HG03175 (cell line): ENCODE results near the gene LDLRAD2.
"Not testable (repeated sequence)": the region's sequence is repeated elsewhere in the genome, so short reads cannot be mapped to it uniquely, and the experiment has no call there.

ENCODE experiments used
- ATAC-seq: cut with Tn5 transposase; IDR thresholded peaks from one replicate; pipeline ENCODE4 v1.9.1; 2021; ENCODE audit warnings: mild to moderate bottlenecking, moderate library complexity; ENCODE audit not compliant: unreplicated experiment

Gene LDLRAD2

DNA sequence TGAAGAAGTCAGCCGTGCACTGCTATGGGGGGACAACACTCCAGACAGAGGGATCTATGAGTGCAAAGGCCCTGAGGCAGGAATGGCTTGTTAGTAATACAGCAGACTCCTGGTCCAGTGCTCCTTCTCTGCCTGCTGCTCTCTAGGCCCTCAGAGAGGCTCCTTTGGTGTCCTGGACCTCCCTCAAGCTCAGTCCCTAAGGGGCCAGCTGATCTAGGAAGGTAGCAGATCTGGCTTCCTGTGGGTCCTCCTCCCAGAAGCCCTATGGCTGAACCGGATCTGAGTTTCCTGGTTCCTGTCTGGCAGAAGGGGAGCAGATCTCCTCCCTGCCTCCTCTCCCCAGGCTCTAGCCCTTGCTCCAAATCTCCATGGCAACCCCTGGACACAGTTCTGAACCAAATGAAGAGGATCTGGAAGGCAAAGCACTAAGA lies at the start of gene LDLRAD2:
Gene LDLRAD2 (plus strand): TSS at position 391 of the 431 bp plus-strand sequence. CDS start 187 bp downstream, outside the sequence.
- ATAC-seq = no peak

DNA sequence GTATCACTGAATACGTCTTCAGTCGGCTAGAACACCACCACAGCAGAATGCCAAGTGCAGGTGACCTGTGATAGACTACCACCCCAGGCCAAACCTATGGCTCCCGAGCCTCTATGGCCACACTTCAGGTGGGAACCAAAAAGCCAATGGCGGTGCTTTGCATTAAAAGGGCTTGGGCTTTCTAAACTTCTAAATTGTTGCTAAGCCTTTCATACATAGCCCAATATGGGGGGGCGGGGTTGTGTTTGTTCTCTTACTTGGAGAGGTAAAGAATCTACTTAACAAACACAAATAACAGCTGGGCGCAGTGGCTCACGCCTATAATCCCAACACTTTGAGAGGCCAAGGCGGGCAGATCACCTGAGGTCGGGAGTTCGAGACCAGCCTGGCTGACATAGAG lies 48.8 kb upstream of the LDLRAD2 start:
- no peak for ATAC-seq

DNA sequence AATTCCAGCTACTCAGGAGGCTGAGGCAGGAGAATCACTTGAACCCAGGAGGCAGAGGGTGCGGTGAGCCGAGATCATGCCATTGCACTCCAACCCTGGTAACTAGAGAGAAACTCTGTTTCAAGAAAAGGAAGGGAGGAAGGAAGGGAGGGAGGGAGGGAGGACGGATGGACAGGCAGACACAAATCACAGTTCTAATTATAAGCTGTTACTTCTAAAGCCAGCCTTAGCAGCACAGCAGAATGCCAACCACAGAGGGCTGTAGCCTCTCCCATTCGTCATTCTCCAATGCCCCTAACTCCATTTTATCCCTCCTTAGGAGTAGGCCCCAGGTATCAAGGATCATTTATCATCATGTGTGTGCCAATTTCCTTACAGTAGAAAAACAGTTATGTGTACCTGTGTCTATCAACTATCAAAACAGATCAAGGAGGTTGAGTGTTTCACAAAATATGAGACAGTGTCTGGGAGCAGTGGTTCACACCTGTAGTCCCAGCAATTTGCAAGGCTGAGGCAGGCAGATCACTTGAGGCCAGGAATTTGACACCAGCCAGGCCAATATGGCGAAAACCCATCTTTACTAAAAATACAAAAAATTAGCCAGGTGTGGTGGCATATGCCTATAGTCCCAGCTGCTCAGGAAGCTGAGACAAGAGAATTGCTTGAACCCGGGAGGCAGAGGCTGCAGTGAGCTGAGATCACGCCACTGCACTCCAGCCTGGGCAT lies 48.2 kb upstream of the LDLRAD2 start:
- no peak for ATAC-seq

DNA sequence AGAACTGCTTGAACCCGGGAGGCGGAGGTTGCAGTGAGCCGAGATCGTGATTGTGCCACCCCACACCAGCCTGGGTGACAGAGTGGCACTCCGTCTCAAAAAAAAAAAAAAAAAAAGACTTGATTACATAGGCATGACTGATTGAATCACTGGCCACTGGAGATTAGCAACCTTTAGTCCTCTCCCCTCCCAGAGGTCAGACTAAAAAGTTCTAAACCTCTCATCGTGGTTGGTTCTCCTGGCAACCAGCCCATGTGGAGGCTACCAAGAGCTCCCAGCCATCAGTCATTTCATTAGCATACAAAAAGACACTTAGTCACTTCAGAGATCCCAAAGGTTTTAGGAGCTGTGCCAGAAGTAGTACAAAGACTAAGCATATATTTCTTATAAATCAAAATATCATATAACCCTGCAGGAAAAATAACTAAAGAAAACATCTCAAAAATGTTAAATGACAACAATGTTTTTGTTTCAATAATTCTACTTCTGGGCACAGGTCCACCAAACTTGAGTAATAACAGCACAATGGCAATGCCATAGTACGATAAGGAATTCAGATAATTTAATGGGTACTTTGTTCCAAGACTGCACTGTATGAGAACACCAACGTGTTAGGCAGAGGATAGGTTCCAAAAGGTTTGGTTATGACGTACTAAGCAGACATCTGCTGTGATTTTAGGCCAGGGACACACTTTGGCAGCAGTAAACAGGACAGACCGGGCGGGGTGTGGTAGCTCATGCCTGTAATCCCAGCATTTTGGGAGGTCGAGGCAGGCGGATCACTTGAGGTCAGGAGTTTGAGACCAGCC lies 47.2 kb upstream of the LDLRAD2 start:
- ATAC-seq = no peak

DNA sequence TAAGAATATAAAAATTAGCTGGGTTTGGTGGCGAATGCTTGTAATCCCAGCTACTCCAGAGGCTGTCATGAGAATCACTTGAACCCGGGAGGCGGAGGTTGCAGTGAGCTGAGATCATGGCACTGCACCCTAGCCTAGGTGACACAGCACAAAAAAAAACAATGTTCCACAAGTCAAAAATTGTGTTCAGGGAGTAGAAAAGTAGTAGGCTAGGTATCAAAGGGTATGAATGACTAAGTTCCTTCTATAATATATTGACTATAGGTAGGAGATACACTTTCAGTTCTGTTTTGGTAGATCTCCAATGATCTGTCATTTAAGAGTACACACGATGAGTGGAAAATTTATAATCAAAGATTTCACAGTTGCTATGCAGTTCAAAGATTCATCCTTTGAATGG lies 45.9 kb upstream of the LDLRAD2 start:
- ATAC-seq = no peak

GRCh38 chr1:21767106-21767505 lies 45.0 kb upstream of the LDLRAD2 start:
- not testable (repeated sequence) for ATAC-seq

DNA sequence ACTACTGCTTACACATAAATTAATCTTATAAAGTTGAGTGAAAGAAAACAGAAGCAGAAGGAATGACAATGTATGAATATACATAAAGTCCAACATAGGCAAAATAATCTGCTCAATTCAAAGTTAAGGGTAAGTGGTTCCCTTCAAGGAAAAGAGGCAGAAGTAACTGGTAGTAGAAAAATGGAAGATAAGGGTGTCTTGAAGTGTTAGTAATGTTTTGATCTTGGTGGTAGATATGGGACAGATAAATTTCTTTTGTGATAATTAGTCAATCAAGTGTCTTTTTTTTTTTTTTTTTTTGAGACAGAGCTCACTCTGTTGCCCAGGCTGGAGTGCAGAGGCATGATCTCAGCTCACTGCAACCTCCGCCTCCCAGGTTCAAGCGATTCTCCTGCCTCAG lies 41.9 kb upstream of the LDLRAD2 start:
- no peak for ATAC-seq

- ATAC-seq = not testable (repeated sequence)
These were observed 41.5 kb upstream of the LDLRAD2 start for GRCh38 chr1:21770602-21771001.

DNA sequence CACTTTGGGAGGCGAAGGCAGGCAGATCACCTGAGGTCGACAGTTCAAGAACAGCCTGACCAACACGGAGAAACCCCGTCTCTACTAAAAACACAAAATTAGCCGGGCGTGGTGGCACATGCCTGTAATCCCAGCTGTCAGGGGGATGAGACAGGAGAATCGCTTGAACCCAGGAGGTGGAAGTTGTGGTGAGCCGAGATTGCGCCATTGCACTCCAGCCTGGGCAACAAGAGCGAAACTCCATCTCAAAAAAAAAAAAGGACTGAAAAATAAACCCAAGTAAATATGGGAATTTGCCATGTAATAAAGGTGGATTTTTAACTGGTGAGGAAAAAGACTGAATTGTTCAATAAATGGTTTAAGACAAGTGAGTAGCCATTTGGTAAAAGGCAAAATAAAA lies 40.4 kb upstream of the LDLRAD2 start:
- ATAC-seq = not testable (repeated sequence)

GRCh38 chr1:21773585-21773984 lies 38.5 kb upstream of the LDLRAD2 start:
- ATAC-seq = peak; percentile 67

- ATAC-seq = no peak
These were observed 37.1 kb upstream of the LDLRAD2 start for GRCh38 chr1:21774835-21775549.

DNA sequence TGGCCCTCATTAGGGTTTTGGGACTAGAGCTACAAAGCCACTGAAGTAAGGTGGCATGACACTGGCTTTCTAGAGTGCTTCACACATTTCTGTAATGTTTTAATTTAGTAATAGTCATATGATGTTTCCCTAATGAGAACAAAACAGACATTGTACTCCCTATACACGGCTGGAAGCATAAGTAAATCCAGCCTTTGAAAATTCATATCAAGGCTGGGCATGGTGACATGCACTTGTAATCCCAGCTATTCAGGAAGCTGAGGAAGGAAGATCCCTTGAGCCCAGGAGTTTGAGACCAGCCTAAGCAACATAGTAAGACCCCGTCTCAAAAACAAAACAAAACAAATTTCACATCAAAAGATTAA lies 36.5 kb upstream of the LDLRAD2 start:
- ATAC-seq = no peak

- no peak for ATAC-seq
These were observed 36.0 kb upstream of the LDLRAD2 start for GRCh38 chr1:21775985-21776562.

DNA sequence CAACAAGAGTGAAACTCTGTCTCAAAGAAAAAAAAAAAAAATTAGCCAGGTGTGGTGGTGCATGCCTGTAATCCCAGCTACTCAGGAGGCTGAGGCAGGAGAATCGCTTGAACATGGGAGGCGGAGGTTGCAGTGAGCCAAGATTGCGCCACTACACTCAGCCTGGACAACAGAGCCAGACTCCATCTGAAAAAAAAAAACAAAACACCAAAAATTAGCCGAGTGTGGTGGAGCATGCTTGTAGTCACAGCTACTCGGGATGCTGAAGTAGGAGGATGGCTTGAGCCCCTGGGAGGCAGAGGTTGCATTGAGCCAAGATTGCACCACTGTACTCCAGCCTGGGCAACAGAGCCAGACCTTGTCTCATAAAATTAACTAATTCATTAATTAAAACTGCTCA lies 35.1 kb upstream of the LDLRAD2 start:
- ATAC-seq = not testable (repeated sequence)

DNA sequence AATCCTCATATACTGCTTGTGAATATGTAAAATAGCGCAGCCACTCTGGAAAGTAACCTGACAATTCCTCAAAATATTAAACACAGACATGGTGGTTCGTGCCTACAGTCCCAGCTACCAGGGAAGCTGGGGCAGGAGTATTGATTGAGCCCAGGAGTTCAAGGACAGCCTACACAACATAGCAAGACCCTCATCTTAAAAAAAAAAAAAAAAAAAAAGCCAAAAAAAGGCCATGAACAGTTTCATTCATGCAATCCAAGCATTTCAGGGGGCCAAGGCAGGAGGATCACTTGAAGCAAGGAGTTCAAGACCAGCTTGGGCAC lies 33.7 kb upstream of the LDLRAD2 start:
- ATAC-seq = no peak

DNA sequence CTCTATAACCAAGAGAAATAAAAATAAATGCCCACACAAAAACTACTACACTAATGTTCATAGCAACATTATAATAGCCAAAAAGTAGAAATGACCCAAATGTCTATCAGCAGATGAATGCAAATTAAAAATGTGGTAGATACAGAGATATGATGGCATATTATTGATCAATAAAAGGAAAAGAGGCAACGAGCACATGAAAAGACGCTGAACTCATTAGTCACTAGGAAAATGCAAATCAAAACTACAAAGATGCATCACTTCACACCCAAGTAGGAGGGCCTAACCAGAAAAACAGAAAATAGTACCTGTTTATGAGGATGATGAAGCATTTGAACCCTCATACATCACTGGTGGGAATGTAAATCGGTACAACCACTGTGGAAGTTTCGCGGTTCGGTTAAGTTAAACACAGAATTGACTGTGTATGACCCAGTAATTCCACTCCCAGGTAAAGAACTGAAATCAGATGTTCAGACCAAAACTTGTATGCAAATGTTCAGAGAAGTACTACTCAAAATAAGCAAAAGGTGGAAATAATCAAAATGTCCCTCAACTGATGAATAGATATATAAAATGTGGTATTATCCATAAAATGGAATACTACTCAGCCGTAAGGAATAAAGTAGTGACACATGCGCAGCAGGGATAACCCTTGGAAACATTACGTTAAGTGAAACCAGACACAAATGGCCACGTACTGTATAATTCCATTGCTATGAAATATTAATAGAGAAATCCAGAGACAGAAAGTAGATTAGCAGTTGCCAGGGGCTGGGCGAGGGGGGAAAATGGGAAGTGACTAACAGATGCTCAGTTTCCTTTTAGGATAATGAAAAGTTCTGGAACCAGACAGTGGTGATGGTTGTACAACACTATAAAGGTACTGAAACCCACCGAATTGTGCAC lies 32.2 kb upstream of the LDLRAD2 start:
- peak; percentile 15 for ATAC-seq

DNA sequence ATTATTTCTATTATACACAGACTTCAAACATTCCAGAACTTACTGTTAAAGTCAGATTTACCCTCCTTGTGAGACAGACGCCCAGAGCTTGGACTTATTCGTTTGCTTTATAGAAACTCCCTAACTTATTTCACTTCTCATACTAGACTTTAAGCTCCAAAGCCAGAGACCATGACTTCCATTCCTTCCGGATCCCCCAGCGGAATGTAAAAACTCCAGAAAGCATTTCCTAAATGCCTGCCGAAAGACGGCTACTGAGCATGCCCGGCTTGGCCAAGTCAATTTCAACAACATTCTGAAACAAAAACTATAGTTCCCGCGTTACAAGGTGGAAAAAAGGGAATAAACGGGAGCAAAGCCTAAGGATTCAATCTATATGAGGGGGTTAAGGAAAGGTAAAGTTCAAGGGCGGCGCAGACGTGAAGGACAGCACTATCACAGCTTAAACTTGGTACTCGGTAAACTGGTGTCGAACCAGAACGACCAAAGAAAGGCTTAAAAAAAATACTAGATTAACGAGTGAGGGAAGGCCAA lies 30.2 kb upstream of the LDLRAD2 start:
- ATAC-seq = peak; percentile 27

- peak; percentile 20 for ATAC-seq
These were observed 29.7 kb upstream of the LDLRAD2 start for GRCh38 chr1:21782349-21782867.

DNA sequence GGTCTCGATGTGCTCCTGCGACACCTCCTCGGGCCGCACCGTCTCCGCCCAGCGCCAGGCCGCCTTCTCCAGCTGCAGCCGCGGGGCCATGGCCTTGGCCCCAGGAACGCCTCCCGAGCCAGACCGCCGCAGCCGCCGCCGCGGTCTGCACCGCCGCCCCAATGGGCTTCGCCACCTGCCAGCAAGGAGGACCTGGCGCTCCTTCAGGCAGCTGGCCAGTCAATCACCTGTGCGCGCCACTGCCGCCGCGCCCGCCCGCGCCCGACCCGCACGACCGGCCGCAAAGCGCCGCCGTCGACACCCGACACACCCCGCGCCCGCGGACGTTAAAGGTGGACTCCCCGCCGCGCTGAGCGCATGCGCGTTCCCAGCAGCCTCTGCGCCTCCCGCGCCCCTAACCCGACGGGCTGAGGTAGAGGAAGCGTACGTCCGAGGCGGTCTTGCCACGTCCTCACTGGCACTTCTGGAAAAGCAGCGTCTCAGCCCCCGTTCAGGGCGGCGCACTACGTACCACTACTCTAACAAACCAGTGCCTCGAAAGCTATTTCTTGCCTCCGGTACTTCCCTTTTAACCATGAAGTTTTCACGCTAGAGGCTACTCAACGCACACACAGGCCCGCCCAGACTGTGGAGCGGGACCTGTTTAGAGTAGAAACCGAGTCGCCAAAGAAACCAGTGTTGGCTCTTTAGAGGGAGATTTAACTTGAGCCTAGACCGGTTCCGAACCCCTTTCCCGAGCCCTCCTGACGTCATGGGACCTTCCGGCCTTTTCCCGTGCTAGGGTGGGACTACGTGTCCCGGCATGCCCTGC lies 29.0 kb upstream of the LDLRAD2 start, which contains the start of gene USP48:
Gene USP48 (minus strand): TSS at position 282 of the 811 bp plus-strand sequence. CDS start 192 bp downstream, at position 90.
- ATAC-seq = peak; percentile 65
